Fibroblast of the aortic adventitia (primary cell): ENCODE results near the gene PRDM16. TPM values are rescaled to one million over a fixed set of nuclear protein-coding genes. Genes with fewer than 3 reads are reported as not detected.

Source experiments
- DNase-seq: peaks from one replicate; pipeline ENCODE4 v3.0.0-alpha.2; 2010; ENCODE audit warnings: low read depth
- H3K4me3 ChIP-seq: 2 replicates; pipeline ENCODE4 v1.5.1; 2011; ENCODE audit warnings: low read depth, mild to moderate bottlenecking, control low read depth, low read length, moderate library complexity
- total RNA-seq: library from RNA; depleted of rRNA; stranded (reverse); fragments of >200 nt; gene quantifications from 2 replicates; pipeline ENCODE4 v1.2.3, GENCODE V29; 2012; ENCODE audit warnings: low replicate concordance
- TF ChIP-seq, protein P1 (sequence below): IDR thresholded peaks from 2 replicates; pipeline ENCODE4 v1.5.1; 2011; ENCODE audit warnings: mild to moderate bottlenecking, low read length, control low read depth, inconsistent platforms; ENCODE audit not compliant: insufficient read depth

Gene PRDM16
- total RNA-seq, 1 donor: 11.3 TPM

DNA sequence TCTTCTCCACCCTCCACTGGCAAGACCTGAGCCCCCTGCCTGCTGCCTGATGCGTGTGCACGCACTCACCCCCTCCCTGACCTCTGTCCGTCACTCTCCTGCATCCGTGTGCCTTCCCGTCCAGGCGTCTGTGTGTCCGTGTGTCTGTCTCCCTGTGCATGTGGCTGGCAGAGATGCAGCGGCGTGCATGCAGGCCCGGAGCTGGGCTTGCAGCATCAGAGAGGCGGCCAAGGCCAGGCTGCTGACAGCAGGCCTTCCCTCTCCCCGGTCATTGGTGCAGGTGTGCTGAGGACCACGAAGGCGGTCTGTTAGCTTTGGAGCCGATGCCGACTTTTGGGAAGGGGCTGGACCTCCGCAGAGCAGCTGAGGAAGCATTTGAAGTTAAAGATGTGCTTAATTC, 362.7 kb downstream of the PRDM16 start:
- H3K4me3 ChIP-seq: no peak overlapping the region
- no peak for DNase-seq
- TF ChIP-seq, protein P1, sequence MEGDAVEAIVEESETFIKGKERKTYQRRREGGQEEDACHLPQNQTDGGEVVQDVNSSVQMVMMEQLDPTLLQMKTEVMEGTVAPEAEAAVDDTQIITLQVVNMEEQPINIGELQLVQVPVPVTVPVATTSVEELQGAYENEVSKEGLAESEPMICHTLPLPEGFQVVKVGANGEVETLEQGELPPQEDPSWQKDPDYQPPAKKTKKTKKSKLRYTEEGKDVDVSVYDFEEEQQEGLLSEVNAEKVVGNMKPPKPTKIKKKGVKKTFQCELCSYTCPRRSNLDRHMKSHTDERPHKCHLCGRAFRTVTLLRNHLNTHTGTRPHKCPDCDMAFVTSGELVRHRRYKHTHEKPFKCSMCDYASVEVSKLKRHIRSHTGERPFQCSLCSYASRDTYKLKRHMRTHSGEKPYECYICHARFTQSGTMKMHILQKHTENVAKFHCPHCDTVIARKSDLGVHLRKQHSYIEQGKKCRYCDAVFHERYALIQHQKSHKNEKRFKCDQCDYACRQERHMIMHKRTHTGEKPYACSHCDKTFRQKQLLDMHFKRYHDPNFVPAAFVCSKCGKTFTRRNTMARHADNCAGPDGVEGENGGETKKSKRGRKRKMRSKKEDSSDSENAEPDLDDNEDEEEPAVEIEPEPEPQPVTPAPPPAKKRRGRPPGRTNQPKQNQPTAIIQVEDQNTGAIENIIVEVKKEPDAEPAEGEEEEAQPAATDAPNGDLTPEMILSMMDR: no peak

GRCh38 chr1:3432306-3432705, 363.3 kb downstream of the PRDM16 start:
- no peak for DNase-seq
- TF ChIP-seq, protein P1: no peak
- H3K4me3 ChIP-seq: no peak overlapping the region

DNA sequence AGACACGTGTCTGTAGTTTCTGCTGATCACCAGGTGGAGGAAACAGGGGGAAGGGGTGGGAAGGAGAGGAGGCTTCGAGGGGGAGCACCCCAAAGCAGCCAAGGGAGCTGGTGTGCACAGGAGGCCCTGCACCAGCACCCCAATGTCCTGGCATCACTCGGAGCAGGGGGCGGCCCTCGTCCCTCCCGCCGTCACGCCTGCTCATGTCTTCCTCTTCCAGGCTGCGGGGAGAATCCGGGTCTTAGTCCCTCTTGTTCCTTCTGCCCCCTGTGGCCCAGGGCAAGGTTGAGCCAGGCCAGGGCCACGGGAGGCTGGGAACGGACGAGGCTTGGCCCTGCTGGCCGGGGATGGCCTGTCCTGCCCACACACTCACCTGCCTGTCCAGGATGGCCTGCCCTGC, 364.1 kb downstream of the PRDM16 start:
- DNase-seq: no peak
- TF ChIP-seq, protein P1: no peak
- H3K4me3 ChIP-seq: no peak overlapping the region

DNA sequence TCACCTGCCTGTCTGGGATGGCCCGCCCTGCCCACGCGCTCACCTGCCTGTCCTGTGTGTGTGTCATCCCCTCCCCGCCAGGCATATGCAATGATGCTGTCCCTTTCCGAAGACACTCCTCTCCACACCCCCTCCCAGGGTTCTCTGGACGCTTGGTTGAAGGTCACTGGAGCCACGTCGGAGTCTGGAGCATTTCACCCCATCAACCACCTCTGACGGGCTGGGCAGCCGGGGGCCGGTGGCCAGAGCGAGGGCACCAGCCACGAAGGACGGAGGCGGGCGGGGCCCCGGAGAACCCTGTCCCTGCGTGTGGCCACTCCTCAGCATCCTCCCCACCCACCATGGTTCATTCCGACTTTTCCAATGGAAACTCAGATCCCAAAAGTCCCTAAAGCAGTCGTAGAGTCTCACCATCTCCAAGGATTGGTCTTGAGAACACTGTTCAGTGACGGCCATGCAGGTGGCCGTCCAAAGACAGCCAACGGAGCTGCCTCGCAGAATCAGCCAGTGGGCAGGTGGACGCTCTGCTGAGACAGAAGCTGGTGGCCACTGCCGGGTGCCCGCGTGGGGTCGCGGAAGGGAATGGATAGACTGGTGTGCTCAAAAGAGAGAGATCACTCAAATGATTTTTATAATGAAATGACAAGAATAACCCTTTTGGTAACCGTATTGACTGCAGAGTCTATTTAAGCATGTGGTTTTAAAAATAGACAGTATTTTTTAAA, 364.8 kb downstream of the PRDM16 start:
- no peak for DNase-seq
- H3K4me3 ChIP-seq: no peak overlapping the region
- TF ChIP-seq, protein P1: no peak

DNA sequence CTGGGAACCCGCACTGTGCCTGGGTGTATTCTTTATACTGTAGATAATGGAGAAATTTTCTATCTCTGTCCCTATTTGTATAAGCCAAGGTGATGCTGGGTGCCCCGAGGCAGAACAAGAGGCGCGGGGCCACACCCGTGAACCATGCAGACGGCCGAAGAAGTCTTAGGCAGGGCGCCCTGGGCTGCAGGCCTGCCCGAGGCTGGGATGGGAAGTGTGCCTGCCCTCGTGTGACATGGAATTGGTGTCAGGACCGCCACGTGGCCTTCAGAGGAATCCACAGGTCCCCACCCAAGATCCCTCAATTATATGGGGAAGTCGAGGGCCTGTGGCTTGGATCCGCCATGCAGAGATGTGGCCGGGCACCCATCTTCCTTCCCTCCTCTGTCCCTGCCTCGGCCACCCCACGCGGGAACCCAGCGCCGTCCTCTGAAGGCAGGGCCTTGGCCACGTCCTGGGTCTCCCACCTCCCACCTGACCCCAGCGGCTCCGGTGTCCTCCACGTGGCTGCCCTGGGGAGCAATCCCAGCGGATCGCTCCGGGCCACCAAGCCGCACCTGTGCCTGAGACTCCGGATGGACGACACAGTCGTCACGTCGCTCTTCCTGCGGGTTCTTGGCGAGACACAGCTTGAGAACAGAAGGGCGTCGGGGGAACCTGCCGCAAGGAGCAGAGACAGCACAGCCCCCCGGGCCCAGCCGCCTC, 365.6 kb downstream of the PRDM16 start:
- TF ChIP-seq, protein P1: no peak
- no peak for DNase-seq
- H3K4me3 ChIP-seq: no peak overlapping the region

DNA sequence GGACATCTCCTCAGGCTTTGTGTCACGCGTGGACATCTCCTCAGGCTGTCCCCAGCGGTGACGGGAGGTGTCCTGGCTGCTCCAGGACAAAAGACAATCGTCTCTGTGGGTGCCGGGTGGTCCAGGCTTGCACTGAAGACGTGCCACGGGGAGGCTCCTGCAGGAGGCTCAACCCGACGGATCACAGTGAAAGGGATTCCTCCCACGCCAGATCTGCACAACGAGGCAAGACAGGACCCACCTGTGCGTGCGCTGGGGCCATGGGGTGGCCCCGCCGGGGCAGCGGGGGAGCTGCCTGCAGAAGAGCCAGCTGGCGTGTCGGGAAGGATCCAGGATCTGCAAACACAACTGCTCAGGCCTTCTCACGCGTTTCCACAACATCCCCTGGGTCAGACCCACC, 366.7 kb downstream of the PRDM16 start:
- TF ChIP-seq, protein P1: no peak
- no peak for DNase-seq
- H3K4me3 ChIP-seq: no peak overlapping the region

GRCh38 chr1:3436451-3436850, 367.4 kb downstream of the PRDM16 start:
- DNase-seq: no peak
- TF ChIP-seq, protein P1: no peak

More at GRCh38 chr1:3436451-3436850, 367.4 kb downstream of the PRDM16 start:
- H3K4me3 ChIP-seq: no peak overlapping the region
